Activated naive CD8-positive, alpha-beta T cell treated with anti-CD3 and anti-CD28 coated beads, Interleukin-2, amount 50 U/mL, for 24 hours (primary cell): Measurements from ENCODE around the gene GPHN.
"Not testable (repeated sequence)": the region's sequence is repeated elsewhere in the genome, so short reads cannot be mapped to it uniquely, and the experiment has no call there.

ENCODE experiments used
- ATAC-seq: fragments of 150-1000 bp; cut with Tn5 transposase; one replicate; pipeline ENCODE4 v1.10.0; 2021
- DNase-seq: peaks from one replicate; pipeline ENCODE4 v3.0.0; 2021
- H3K27ac Mint-ChIP-seq: one replicate; pipeline ENCODE4 v1.8.0; 2021; ENCODE audit warnings: mild to moderate bottlenecking, mixed read lengths
- H3K27me3 Mint-ChIP-seq: one replicate; pipeline ENCODE4 v1.8.0; 2021; ENCODE audit warnings: mixed read lengths
- H3K36me3 Mint-ChIP-seq: one replicate; pipeline ENCODE4 v1.8.0; 2021; ENCODE audit warnings: low read depth, mixed read lengths
- H3K4me1 Mint-ChIP-seq: one replicate; pipeline ENCODE4 v1.8.0; 2021; ENCODE audit warnings: mixed read lengths
- H3K4me3 Mint-ChIP-seq: one replicate; pipeline ENCODE4 v1.8.0; 2021; ENCODE audit warnings: mild to moderate bottlenecking, moderate library complexity, mixed read lengths
- H3K9me3 Mint-ChIP-seq: one replicate; pipeline ENCODE4 v1.8.0; 2021; ENCODE audit warnings: mixed read lengths

GPHN gene

GRCh38 chr14:66709291-66709690, 201.3 kb downstream of the GPHN start:
- Mint-ChIP-seq H3K27ac (no peak overlapping the region), H3K27me3 (no peaks in the 10 kb centered on the region), H3K4me1 (peaks cover 6% of the 10 kb centered on the region), H3K9me3 (peaks cover 28% of the 10 kb centered on the region), H3K4me3 (no peak overlapping the region), H3K36me3 (peaks cover 12% of the 10 kb centered on the region)
- DNase-seq (no peak), ATAC-seq (peak; percentile 66)

DNA sequence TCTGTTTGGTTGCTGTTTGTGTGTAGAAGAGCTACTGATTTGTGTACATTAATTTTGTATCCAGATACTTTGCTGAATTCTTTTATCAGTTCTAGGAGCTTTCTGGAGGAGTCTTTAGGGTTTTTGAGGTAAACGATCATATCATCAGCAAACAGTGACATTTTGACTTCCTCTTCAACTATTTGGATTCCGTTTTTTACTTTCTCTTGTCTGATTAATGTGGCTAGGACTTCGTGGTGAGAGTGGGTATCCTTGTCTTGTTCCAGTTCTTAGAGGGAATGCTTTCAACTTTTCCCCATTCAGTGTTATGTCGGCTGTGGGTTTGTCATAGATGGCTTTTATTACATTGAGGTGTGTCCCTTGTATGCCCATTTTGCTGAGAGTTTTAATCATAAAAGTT, 206.3 kb downstream of the GPHN start:
- H3K4me3 Mint-ChIP-seq, result not testable (repeated sequence)

DNA sequence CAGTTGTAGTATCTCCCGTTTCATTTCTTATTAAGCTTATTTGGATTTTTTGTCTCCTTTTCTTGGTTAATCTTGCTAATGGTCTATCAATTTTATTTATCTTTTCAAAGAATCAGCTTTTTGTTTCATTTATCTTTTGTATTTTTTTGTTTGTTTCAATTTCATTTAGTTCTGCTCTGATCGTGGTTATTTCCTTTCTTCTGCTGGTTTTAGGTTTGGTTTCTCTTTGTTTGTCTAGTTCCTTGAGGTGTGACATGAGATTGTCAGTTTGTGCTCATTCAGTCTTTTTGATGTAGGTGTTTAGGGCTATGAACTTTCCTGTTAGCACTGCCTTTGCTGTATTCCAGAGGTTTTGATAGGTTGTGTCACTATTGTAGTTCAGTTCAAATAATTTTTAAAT, 207.4 kb downstream of the GPHN start:
- not testable (repeated sequence) for H3K27me3 Mint-ChIP-seq, DNase-seq, ATAC-seq, H3K4me3 Mint-ChIP-seq
- H3K9me3 Mint-ChIP-seq, result peaks cover 13% of the 10 kb centered on the region
- peak overlapping the region; percentile 2 for H3K27ac Mint-ChIP-seq
- peaks cover 20% of the 10 kb centered on the region for H3K36me3 Mint-ChIP-seq
- peaks cover 40% of the 10 kb centered on the region for H3K4me1 Mint-ChIP-seq

More for the DNA sequence above, 206.3 kb downstream of the GPHN start:
- not testable (repeated sequence) for DNase-seq, H3K27me3 Mint-ChIP-seq, ATAC-seq, H3K27ac Mint-ChIP-seq
- H3K4me1 Mint-ChIP-seq, result peaks cover 40% of the 10 kb centered on the region
- H3K36me3 Mint-ChIP-seq, result peaks cover 20% of the 10 kb centered on the region
- H3K9me3 Mint-ChIP-seq, result peaks cover 13% of the 10 kb centered on the region

GRCh38 chr14:66716227-66716626, 208.3 kb downstream of the GPHN start:
- Mint-ChIP-seq H3K4me1 (peaks cover 40% of the 10 kb centered on the region), H3K9me3 (peaks cover 13% of the 10 kb centered on the region), H3K4me3 (no peak overlapping the region), H3K27me3 (no peaks in the 10 kb centered on the region), H3K27ac (no peak overlapping the region), H3K36me3 (peaks cover 20% of the 10 kb centered on the region)
- DNase-seq (no peak), ATAC-seq (no peak)

DNA sequence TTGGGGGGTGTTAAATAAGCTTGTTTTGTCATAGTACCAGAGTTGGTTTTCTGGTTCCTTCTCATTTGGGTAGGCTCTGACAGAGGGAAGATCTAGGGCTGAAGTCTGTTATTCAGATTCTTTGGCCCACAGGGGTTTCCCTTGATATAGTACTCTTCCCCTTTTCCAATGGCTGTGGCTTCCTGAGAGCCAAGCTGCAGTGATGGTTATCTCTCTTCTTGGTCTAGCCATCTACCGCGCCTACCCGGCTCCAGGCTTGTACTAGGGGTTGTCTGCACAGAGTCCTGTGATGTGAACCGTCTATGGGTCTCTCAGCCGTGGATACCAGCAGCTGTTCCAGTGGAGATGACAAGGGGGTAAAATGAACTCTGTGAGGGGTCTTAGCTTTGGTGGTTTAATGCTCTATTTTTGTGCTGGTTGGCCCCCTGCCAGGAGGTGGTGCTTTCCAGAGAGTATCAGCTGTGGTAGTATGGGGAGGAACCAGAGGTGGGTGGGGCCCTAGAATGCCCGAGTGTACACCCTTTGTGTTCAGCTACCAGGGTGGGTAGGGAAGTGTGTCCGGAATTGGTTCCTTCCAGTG, 209.7 kb downstream of the GPHN start:
- peaks cover 44% of the 10 kb centered on the region for H3K4me1 Mint-ChIP-seq
- DNase-seq, result no peak
- no peak overlapping the region for H3K4me3 Mint-ChIP-seq
- H3K36me3 Mint-ChIP-seq, result peaks cover 15% of the 10 kb centered on the region
- H3K27ac Mint-ChIP-seq, result no peak overlapping the region
- peaks cover 7% of the 10 kb centered on the region for H3K9me3 Mint-ChIP-seq
- no peaks in the 10 kb centered on the region for H3K27me3 Mint-ChIP-seq
- no peak for ATAC-seq

- Mint-ChIP-seq H3K4me1 (peaks cover 7% of the 10 kb centered on the region), H3K27ac (no peak overlapping the region), H3K9me3 (peaks cover 37% of the 10 kb centered on the region), H3K36me3 (peaks cover 39% of the 10 kb centered on the region), H3K27me3 (no peaks in the 10 kb centered on the region), H3K4me3 (no peak overlapping the region)
- ATAC-seq, result no peak
- DNase-seq, result no peak
These were observed 217.0 kb downstream of the GPHN start for GRCh38 chr14:66724996-66725395.

GRCh38 chr14:66731298-66731697, 223.4 kb downstream of the GPHN start:
- H3K36me3 Mint-ChIP-seq, result peaks cover 41% of the 10 kb centered on the region
- H3K4me1 Mint-ChIP-seq, ATAC-seq, H3K4me3 Mint-ChIP-seq, DNase-seq, H3K27ac Mint-ChIP-seq, H3K27me3 Mint-ChIP-seq: not testable (repeated sequence)
- H3K9me3 Mint-ChIP-seq, result peaks cover 46% of the 10 kb centered on the region

GRCh38 chr14:66735853-66736252, 227.9 kb downstream of the GPHN start:
- ATAC-seq (no peak), DNase-seq (no peak)
- Mint-ChIP-seq H3K9me3 (peaks cover 26% of the 10 kb centered on the region), H3K36me3 (peaks cover 26% of the 10 kb centered on the region), H3K4me1 (no peaks in the 10 kb centered on the region), H3K27ac (no peak overlapping the region), H3K4me3 (no peak overlapping the region), H3K27me3 (no peaks in the 10 kb centered on the region)

- Mint-ChIP-seq H3K4me3 (no peak overlapping the region), H3K27ac (no peak overlapping the region), H3K36me3 (peaks cover 18% of the 10 kb centered on the region), H3K27me3 (no peaks in the 10 kb centered on the region), H3K9me3 (peaks cover 20% of the 10 kb centered on the region), H3K4me1 (no peaks in the 10 kb centered on the region)
- ATAC-seq (no peak), DNase-seq (no peak)
These were observed 231.9 kb downstream of the GPHN start for GRCh38 chr14:66739826-66740225.

DNA sequence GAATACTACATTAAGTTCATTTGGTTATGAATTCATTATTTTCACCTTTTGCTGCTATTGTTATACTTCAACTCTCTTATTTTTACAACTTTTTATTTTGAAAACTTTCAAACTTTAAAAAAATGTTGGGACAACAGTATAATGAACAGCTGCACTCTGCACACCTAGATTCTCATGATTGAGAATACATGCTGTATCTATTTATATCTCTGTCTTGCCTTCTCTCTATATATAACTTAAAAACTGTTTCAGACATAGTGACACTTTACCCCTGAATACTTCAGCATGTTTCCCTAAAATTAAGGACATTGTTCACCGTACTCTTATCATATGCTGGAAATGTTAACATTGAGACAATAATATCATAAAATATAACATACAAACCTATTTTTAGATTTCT, 237.1 kb downstream of the GPHN start:
- H3K4me3 Mint-ChIP-seq, result no peak overlapping the region
- DNase-seq (no peak), ATAC-seq (no peak)
- H3K27ac Mint-ChIP-seq, result no peak overlapping the region
- H3K4me1 Mint-ChIP-seq, result no peaks in the 10 kb centered on the region
- peaks cover 5% of the 10 kb centered on the region for H3K36me3 Mint-ChIP-seq
- H3K9me3 Mint-ChIP-seq, result peaks cover 9% of the 10 kb centered on the region
- no peaks in the 10 kb centered on the region for H3K27me3 Mint-ChIP-seq

GRCh38 chr14:66746316-66747006, 238.5 kb downstream of the GPHN start:
- Mint-ChIP-seq H3K4me1 (no peaks in the 10 kb centered on the region), H3K4me3 (no peak overlapping the region), H3K27me3 (no peaks in the 10 kb centered on the region), H3K9me3 (no peaks in the 10 kb centered on the region), H3K36me3 (peaks cover 2% of the 10 kb centered on the region), H3K27ac (no peak overlapping the region)
- DNase-seq (no peak), ATAC-seq (no peak)

DNA sequence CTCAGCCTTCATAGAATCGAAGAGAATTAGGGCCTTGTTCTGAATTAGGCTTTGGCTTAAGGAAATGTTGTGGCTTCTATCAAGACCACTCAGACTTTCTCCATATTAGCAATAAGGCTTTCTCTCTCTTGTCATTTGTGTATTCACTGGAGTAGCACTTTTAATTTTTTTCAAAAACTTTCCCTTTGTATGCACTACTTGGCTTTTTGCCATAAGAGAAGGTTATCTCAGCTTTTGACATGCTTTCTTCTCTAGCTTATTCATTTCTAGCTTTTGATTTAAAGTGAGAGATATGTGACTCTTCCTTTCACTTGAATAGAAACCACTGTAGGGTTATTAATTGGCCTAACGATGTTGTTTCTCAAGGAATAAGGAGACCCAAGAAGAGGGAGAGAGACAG, 244.2 kb downstream of the GPHN start:
- H3K4me1 Mint-ChIP-seq, result peaks cover 8% of the 10 kb centered on the region
- DNase-seq (no peak), ATAC-seq (no peak)
- no peak overlapping the region for H3K4me3 Mint-ChIP-seq
- H3K9me3 Mint-ChIP-seq, result no peaks in the 10 kb centered on the region
- no peaks in the 10 kb centered on the region for H3K27me3 Mint-ChIP-seq
- H3K27ac Mint-ChIP-seq, result no peak overlapping the region
- no peaks in the 10 kb centered on the region for H3K36me3 Mint-ChIP-seq

- ATAC-seq, result no peak
- H3K4me1 Mint-ChIP-seq, result peaks cover 4% of the 10 kb centered on the region
- H3K27me3 Mint-ChIP-seq, result no peaks in the 10 kb centered on the region
- H3K9me3 Mint-ChIP-seq, result peaks cover 8% of the 10 kb centered on the region
- no peak overlapping the region for H3K27ac Mint-ChIP-seq
- peaks cover 2% of the 10 kb centered on the region for H3K36me3 Mint-ChIP-seq
- no peak overlapping the region for H3K4me3 Mint-ChIP-seq
- DNase-seq, result no peak
These were observed 250.2 kb downstream of the GPHN start for GRCh38 chr14:66758031-66758613.

DNA sequence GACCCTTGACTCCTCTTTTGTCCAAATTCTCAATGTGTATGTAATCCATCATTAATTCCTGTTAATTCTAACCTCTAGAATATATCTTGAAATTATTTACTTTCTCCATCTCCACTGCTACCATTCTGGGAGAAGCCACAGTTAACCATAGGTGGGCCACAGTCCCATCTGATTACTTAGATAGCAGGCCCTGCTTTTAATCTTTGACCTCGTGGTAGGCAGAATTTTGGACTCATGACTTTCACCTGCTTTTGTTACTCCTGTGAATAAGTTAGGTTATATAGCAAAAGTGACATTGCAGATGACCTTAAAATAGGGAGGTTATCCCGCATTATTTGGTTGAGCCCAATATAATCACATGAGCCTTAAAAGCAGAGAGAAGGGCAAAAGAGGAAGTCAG, 264.2 kb downstream of the GPHN start:
- ATAC-seq (no peak), DNase-seq (no peak)
- H3K4me3 Mint-ChIP-seq, result no peak overlapping the region
- no peak overlapping the region for H3K27ac Mint-ChIP-seq
- peaks cover 9% of the 10 kb centered on the region for H3K9me3 Mint-ChIP-seq
- H3K4me1 Mint-ChIP-seq, result no peaks in the 10 kb centered on the region
- H3K27me3 Mint-ChIP-seq, result no peaks in the 10 kb centered on the region
- peaks cover 5% of the 10 kb centered on the region for H3K36me3 Mint-ChIP-seq

GRCh38 chr14:66782853-66783252, 274.9 kb downstream of the GPHN start:
- H3K9me3 Mint-ChIP-seq, result no peaks in the 10 kb centered on the region
- no peak overlapping the region for H3K27ac Mint-ChIP-seq
- H3K36me3 Mint-ChIP-seq, result peaks cover 19% of the 10 kb centered on the region
- no peaks in the 10 kb centered on the region for H3K4me1 Mint-ChIP-seq
- no peak overlapping the region for H3K4me3 Mint-ChIP-seq
- no peaks in the 10 kb centered on the region for H3K27me3 Mint-ChIP-seq
- no peak for DNase-seq
- ATAC-seq, result no peak
